Measurements from ENCODE around the gene FOXJ1.

GRCh38 chr17:76125391-76125675, 15.7 kb downstream of the FOXJ1 start:
- TF ChIP-seq, protein P1, sequence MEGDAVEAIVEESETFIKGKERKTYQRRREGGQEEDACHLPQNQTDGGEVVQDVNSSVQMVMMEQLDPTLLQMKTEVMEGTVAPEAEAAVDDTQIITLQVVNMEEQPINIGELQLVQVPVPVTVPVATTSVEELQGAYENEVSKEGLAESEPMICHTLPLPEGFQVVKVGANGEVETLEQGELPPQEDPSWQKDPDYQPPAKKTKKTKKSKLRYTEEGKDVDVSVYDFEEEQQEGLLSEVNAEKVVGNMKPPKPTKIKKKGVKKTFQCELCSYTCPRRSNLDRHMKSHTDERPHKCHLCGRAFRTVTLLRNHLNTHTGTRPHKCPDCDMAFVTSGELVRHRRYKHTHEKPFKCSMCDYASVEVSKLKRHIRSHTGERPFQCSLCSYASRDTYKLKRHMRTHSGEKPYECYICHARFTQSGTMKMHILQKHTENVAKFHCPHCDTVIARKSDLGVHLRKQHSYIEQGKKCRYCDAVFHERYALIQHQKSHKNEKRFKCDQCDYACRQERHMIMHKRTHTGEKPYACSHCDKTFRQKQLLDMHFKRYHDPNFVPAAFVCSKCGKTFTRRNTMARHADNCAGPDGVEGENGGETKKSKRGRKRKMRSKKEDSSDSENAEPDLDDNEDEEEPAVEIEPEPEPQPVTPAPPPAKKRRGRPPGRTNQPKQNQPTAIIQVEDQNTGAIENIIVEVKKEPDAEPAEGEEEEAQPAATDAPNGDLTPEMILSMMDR (IDR thresholded peaks at IDR 0.05), result no peak
- TF ChIP-seq POLR2AphosphoS5 (IDR thresholded peaks at IDR 0.05; ENCODE audit: low read depth, low read length) (no peak), SIN3A (IDR thresholded peaks at IDR 0.05; ENCODE audit: borderline replicate concordance, insufficient read depth, low read depth, low read length) (no peak), TCF7L2 (IDR thresholded peaks at IDR 0.05; ENCODE audit: low read depth, low read length) (no peak)
- TF ChIP-seq, protein P2, sequence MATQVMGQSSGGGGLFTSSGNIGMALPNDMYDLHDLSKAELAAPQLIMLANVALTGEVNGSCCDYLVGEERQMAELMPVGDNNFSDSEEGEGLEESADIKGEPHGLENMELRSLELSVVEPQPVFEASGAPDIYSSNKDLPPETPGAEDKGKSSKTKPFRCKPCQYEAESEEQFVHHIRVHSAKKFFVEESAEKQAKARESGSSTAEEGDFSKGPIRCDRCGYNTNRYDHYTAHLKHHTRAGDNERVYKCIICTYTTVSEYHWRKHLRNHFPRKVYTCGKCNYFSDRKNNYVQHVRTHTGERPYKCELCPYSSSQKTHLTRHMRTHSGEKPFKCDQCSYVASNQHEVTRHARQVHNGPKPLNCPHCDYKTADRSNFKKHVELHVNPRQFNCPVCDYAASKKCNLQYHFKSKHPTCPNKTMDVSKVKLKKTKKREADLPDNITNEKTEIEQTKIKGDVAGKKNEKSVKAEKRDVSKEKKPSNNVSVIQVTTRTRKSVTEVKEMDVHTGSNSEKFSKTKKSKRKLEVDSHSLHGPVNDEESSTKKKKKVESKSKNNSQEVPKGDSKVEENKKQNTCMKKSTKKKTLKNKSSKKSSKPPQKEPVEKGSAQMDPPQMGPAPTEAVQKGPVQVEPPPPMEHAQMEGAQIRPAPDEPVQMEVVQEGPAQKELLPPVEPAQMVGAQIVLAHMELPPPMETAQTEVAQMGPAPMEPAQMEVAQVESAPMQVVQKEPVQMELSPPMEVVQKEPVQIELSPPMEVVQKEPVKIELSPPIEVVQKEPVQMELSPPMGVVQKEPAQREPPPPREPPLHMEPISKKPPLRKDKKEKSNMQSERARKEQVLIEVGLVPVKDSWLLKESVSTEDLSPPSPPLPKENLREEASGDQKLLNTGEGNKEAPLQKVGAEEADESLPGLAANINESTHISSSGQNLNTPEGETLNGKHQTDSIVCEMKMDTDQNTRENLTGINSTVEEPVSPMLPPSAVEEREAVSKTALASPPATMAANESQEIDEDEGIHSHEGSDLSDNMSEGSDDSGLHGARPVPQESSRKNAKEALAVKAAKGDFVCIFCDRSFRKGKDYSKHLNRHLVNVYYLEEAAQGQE (IDR thresholded peaks at IDR 0.05; ENCODE audit: insufficient read depth in 1 of 2, low read depth in 2 of 2, low read length in 1 of 2), result no peak

Data from Panc1 (cell line).